ENCODE data around the gene ACE2.
"Not testable (repeated sequence)": the region's sequence is repeated elsewhere in the genome, so short reads cannot be mapped to it uniquely, and the experiment has no call there.

ACE2 gene

DNA sequence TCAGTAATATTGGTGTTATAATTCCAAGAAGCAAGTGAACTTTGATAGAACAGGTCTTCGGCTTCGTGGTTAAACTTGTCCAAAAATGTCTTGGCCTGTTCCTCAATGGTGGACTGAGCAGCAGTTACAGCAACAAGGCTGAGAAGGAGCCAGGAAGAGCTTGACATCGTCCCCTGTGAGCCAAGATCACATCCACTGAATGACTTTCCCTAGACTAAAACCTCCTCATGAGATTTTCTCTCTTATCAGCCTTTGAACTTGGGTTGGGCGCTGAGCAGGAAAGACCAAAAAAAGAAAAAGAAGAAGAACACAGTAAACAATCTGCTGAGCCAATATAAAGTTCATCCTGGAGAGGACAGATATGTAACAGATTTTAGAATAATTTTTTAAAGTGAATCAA lies at the start of gene ACE2:
Gene ACE2, minus strand, starts transcription at position 216 of the 400 bp plus-strand sequence. Its CDS starts 49 bp downstream, at position 167.
- DNase-seq: no peak

DNA sequence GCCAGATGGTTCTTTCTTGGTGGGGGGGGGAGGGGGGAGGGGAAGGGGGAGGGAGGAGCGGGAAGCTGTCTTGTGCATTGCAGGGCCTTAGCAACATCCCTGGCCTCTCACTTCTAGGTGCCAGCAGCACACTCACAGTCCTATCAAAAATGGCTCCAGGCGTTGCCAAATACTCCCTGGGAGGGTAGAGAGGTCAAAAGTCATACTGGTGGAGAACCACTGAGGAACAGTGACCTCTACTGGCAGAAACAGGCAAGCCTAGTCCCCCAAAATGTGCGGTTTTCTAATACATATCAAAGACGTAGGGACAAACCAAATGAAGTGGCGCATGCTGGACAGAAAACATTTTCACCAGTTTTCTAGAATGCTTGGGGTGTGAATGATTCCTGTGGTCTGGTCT lies 46.8 kb upstream of the ACE2 start:
- DNase-seq: not testable (repeated sequence)

DNA sequence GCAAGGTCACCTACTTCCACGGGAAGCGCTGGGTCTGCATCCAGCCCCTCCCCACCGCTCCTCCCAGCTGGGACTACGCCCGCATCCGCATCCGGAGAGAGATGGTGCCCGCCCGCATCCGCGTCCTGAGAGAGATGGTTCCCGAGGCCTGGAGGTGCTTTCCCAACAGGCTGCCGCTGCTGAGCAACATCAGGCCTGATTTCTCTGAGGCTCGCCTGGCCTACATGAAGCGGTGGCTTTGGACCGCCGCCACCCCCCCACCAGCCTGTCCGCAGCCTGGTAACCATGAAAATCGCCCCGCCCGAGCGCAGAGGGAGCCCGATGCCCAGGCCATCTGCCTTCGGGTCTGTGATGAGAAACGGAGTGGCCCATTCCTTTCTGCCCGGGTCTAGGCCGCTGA lies 45.8 kb upstream of the ACE2 start:
- no peak for DNase-seq

DNA sequence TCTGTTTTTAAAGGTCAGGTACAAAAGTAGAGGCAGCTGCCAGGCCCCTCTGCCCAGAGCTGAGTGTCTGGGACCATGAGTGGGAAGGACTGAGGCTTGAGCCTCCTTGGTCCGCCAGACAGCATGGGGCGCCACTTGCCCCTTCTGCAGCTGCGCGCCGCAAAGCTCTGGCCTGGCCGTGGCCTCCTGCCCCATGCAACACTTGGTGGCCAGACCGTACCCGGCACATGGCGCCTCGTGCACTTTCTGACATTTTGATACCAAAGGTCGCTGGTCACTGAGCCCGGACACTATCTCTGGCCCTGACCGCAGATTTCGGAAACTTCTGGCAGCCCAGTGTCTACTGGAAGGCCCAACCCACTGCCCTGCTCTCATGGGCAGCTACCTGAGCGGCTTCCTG lies 45.3 kb upstream of the ACE2 start:
- DNase-seq: no peak

DNA sequence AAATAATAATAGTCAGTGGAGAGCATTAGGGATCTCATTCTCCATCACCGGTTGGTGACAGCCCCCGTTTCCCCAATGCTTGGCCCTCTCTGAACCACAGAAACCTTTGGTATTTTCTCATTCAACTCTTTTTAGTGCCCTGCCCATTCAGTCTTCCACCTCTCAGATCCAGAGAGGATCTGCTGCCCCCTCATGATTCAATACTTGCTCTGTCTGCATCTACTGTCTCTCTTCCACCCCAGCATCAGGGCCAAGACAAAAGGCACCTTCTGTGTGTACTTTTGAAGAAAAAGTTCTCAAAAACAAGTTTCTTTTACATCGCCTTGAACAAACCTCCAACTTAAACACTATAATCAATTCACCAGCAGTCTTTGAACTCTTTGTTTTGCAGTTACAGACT lies 44.5 kb upstream of the ACE2 start:
- DNase-seq: no peak

DNA sequence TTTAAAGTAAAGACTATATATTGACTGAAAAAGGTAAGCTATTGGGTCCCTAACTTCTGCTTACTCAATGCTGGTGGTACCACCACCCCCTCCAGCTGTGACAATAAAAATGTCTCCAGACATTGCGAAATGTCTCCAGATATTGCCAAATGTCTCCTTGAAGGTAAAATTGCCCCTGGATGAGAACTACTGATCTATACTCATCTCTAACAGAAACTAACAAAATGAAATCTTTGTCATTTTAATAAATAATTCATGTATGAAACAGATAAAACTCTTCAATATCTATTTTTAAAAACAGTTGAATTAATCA lies 43.8 kb upstream of the ACE2 start:
- DNase-seq: no peak

DNA sequence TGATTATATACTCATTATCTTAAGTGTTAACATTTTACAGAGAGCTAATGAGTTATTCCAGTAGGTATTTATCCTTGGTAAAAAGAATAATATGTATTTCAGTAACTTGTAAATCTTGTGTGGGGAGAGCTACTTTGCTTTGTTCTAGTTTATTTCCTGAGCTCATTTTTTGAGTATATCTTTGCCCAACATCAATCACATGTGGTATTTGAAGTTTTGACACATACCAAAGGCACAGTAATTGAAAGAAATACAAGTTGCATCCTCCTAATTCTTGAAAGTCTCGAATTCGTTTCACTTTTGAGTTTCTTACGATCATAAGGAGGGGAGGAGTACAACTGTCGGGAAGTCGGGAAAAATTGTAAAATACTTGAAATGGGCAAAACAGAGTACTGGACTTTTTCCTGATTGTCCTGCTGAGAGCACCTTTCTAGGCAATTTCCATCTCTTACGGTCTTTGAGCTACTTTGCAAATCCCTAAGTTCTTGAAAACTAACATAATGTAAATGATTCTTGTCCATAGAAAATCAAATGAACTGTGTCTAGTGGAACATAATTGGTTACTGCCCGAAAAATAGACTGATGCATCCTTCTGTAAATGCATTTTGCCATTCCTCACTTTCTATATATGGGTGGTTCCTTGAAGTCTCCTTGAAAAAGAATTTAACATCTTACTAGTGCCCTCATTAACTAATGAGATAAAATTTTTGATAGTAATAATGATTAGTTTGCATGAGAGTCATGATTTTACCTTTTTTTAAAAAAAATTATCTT lies 43.2 kb upstream of the ACE2 start:
- DNase-seq: no peak

DNA sequence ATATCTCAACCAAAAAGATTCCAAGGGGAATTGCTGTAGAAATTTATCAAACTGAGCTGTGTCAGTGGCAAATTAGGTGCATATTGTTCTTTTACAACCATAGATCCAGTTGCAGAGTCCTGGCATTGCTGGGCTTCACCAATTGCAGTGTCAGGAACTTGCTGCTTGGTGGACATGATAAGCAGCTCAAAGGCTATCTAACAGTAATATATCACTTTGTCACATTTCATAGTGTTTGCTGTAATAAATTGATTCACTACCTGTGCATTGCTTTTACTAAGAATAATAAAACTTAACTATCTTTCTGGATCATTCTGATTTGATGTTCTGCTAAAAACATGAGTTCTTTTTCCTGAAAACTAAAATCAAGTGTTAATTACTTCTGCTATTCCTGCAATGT lies 30.9 kb upstream of the ACE2 start:
- DNase-seq: no peak

DNA sequence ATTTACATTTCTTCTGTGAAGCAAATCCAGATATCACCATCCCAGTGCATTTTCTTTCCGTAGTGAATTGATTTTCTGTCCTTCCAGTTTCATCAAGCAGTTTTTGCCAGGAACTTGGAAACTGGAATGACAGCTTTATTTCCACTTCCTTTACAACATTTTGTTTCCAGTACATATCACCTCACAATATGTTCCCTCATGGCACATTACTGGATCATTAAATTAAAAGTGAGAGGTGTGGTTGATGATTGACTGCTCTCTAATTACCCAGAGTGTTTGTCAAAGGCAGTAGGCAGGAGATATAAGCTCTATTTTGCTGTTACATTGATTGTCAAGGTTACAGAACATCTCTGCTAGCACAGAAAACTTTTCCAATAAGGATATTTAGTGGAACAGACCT lies 22.3 kb upstream of the ACE2 start:
- no peak for DNase-seq

DNA sequence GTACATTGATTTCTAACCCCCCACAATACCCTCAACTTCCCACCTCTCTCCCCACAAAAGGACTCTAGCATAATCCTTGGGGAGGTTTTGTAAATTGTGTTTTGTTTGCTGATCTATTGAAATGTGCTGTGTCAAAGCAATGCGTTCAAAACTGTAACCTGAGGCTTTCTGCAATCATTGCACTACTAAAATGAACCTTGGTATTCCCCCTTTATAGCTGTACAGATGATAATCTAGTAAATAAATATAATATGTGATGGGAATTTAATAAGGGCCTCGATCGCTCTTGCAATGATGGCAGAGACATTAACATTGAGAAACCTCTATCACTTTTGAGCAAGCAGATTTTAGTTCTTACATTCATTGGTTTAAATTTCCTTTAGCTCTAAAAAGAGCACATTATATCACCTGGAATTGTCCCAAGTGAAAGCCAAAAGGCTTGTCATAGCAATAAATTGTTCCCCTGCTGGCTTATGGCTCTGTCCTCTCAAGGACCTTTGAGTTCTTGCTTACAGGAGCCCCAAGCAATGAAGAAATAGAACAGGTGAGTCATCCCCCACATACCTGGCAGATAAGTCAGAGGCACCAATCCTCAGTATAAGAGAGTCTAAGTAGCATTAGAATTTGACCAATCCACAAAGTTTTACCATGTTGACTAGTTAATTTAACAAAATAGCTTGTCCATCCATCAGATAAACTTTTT lies 18.4 kb upstream of the ACE2 start:
- no peak for DNase-seq

DNA sequence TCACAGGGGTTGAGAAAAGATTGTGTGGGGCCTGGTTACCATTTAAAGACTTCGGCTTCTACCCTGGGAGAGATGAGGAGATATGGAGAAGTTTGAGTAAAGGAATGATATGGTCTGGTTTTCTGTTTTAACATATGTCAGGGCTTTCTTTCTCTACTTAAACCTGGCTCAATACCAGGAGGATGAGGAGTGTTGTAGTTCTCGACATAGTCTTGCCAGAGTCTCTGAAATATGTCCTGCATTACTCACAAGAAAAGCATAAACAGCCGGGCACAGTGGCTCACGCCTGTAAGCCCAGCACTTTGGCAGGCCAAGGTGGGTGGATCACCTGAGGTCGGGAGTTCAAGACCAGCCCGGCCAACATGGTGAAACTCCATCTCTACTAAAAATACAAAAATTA lies 16.4 kb upstream of the ACE2 start:
- DNase-seq: no peak

DNA sequence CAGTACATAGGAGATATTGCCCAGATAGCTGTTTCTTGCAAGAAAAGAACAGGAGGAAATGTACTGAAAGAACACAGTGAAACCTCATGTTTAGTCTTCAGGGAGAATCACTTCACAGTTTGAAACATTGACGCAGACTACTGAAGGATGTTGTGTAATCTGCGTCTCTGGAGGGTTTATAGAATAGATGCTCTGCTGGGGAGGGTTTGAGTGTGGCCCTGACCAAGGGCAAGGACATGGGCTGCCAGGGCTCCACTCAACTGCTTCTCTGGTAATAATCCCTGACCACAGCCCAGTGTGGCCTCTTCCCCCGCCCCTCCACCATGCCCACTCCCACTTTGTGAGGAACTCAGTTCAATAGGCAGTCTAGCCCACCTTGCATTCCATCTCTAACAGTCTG lies 15.8 kb upstream of the ACE2 start:
- DNase-seq: no peak

DNA sequence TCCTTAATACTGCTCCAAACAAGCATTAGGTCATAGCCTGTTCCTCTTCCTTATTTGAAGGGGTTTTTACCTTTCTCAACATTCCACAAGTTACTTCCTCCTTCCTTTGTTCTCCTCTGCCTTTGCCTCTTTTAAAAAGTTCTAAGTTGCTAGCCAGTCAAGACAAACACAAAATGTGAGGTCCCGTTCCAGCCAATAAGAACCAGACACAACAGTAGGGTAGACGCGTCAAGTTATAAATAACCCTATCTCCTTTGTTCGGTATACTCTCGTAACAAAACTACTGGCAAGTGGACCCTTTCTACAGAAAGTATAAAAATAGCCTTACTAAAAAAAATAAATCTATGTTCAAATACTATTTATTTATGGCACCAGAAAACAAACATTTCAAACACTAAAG lies 6.3 kb upstream of the ACE2 start:
- no peak for DNase-seq

DNA sequence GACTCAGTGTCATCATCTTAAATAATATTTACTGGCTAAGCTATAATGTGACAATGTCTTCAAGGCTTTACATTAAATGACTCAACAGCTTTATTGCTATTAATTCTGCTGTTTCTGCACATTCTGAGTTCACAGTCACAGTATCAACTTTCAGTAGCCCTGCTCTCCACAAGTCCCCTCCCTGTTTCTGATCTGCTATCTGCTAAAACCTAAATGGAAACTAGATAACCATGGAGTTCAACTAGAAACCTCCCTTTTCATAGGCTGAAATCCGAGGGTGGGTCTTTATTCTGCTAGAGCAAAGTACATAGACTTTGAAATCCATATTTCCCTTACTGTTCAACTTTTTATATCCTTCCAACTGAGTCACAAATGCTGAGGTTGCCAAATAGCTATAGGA lies 5.4 kb upstream of the ACE2 start:
- DNase-seq: no peak

DNA sequence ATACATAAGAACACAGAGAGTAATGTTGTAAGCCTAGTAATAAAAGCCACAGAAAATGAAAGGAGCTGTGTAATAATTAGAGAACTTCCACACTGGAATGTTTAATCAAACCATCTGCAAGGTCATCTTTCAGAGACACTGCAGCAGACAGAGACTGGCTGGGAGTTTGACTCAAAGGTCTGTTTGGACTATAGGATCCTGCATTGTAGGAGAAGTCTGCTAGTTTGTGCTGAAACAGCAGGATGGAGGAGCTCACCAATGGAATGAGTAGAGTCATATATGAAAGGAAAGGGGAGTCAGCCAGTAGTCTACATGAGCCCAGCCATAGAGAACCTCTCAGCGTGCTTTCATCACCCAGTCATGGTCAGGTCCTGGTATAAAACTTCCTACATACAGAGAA lies 4.5 kb upstream of the ACE2 start:
- DNase-seq: no peak

DNA sequence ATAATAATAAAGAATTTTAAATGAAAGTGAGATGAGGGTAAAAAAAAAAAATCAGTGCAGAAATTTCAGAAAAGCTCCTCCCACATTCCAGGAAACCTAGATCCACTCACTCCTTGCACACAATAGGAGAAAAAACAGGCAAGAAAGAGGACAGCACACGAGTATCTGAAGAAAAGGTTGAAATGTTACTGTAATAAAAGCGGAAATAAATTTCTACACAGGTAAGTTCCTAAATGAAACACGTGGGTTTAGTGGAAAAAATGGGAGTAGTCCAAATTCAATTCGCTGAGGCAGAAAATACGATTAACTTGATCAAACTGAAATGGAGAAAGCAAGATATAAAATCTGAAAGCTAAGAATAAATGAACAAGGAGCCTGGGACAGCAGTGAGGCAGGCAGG lies 2.0 kb upstream of the ACE2 start:
- DNase-seq: no peak

DNA sequence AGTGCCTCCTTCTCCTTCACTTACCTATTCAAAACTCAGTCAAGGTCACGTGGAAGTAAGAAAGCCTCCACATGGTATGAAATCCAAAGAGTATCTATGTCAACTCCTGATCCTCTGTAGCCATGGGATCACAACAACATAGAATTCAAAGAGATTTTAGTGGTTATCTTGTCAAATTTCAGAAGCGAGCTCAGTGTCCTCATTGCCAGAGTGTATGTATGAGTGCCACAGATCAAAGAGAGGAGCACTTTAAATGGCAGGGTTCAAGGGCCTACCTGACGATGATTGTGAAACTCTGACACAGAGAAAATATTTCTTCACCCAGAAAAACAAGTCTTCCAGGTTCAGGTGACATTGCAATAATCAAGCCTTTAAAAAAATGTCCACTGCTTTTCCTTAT lies 1.2 kb upstream of the ACE2 start:
- DNase-seq: no peak

DNA sequence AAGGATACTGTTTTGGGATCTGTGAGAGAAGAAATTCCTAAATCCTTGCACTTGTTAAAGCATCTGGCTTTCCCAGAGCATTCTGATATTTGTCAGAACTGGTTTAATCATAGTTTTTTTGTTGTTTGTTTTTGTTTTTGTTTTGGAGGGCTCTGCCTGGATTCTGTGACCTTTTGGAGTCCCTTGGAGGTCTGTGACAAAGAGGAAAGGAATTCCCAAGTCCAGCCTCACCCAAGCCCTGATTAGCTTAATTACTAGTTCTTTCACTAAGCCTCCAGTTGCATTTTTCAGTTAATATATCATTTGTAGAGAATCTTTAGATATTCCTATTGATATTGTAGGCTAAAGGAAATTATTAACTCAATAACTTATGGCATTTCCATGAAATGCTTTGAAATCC lies 711 bp downstream of the ACE2 start:
- no peak for DNase-seq

DNA sequence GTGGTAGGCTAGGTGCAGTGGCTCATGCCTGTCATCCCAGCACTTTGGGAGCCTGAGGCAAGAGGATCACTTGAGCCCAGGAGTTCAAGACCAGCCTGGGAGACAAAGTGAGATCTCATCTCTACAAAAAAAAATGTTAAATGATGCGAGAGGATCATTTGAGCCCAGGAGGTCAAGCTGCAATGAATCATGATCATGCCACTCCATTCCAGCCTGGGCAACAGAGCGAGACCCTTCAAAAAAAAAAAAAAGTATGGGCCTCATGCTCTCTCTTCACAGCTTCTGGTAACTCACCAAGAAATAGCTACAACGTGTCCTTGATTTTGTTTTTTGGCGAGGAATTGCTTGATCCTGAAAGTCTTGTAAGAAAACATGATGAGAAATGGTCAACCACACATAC lies 1.3 kb downstream of the ACE2 start:
- DNase-seq: no peak

DNA sequence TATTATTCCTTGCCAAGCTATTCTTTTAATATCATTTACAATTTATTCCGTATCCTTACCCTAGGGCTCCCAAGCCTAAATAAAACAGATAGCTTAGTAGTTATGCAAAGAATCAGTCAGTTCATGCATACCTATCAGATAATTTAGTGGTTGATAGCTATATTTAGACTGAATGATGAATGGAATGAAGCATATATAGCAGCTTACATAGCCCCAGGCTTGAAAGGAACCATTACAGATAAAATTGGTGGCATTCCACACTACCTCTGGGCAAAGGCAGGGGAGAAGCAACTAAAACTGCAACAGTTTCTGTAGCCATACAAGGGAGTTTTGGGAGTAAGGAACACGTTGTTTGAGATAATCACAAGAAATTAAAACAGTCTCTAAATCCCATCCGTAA lies 2.7 kb downstream of the ACE2 start:
- peak; percentile 80 to 81 for DNase-seq

DNA sequence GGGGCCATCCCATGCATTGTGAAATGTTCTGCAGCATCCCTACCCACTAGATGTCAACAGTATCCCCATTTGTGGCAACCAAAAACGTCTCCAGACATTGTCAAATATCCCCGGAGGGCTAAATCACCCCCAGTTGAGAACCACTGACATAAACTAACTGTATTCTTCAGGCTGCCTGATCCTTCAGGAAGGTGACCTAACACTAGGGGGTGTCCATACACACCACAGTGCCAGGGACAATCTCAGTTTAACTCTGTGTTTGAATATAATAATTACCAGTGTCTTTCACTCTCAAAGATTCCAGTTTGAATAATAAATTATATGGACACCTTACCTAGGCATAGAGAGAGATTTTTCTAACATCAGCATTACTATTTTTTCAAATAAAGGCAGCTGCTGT lies 6.4 kb downstream of the ACE2 start:
- peak in 1 of 2 experiments; percentile 7 for DNase-seq

DNA sequence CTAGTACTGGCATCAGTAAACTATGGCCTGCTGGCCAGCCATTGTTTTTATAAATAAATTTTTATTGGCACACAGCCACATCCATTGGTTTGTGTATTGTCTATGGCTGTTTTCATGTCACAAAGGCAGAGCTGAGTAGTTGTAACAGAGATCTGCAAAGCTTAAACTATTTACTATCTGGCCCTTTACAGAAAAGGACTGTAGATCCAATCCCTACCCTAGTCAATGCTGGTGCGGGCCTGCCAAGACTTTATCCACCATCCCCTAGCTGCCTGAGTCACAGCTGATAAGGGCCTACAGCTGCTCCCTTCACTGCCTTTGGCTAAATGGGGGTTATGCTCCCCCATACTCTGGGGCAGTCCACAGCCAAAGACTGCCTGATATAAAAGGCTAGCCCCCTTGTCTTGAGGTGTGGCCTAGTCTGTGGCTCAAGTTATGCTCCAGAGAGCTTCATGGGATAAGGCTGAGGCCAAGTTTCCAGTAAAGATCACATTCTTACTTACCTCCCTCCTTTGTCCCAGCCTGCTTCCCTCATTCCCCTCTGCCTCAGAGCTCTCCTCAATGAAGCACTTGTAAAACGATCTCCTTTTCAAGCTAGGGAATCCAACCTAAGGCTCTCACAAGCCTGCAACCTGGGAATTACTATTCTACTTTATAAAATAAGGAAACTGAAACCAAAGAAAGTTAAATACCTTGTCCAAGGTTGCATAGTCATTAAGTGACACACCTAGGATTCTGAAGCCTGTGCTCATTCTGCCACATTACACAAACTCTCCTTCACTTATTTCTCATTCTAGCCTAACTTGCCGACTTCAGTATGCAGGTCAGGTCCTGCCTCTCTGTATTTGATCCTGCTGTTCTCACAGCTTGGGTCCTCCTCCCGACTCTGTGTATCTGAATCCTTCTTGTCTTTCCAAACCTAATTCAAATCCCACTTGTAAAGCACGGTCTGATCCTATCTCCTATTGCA lies 20.7 kb downstream of the ACE2 start:
- DNase-seq: no peak

DNA sequence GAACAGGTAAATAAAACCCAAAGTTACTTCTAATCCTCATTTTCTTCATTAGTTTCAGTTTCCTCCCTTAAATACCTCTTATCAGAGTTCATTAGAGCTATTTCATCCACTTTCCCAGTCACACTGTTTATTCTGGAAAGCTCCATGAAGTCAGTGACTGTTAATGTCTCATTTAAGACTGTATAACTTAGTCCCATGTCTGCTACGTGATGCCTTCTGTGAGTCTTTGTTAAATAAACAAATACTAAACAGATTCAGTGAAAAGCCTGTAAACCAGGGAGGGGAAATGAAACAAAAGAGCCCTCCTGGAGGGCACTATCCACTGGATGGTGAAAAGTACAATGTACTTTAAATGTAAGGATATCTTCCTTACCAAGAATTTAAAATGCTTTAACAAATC lies 24.7 kb downstream of the ACE2 start:
- DNase-seq: no peak

DNA sequence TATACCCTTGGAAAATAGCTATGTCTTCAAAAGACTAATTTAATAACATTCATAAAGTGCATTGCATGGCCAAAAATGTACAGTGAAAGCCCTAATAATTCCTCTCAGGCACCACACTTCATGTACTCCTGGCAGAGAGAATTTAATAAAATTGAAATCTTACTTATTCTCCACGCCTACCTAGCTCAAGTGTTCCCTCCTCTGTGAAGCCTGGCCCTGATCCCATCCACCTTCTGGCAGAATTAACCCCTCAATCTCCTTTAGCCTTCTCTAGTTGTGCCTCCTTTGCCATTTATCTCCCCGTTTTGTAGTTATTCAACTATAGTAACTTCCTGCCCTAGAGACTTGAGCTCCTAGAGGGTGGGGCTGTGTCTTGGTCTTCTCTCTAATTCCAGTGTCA lies 26.7 kb downstream of the ACE2 start:
- DNase-seq: no peak
